ENCODE measurements around the gene EXTL1.

- no peak for TF ChIP-seq CTCF (IDR thresholded peaks at IDR 0.05)
- no peak for TF ChIP-seq POLR2AphosphoS5 (IDR thresholded peaks at IDR 0.05)
- no peak for TF ChIP-seq POLR2A (IDR thresholded peaks at IDR 0.05)
Observed at GRCh38 chr1:26014179-26014578, 7.4 kb upstream of the EXTL1 start.
